K562 (cell line): ENCODE data around the gene SPON1. TPM values are rescaled to one million over a fixed set of nuclear protein-coding genes. Genes with fewer than 3 reads are reported as not detected.

Source experiments
- ATAC-seq: fragments of 200-7000 bp; cut with Tn5 transposase; 3 replicates; pipeline ENCODE4 v1.9.1; 2020; ENCODE audit warnings: moderate library complexity
- BruUV-seq: library from RNA; stranded (reverse); fragments of 400-500 nt; replicated peaks from 2 replicates; lab custom pipeline; 2021; lab: Mats Ljungman, UMichigan
- CTCF ChIA-PET: fragments of 300-600 bp; formaldehyde crosslinking; extraction: SDS; loops from one replicate; lab custom pipeline; 2021; ENCODE audit warnings: low intra/inter-chr PET ratio; lab: Yijun Ruan, JAX
- POLR2A ChIA-PET: fragments of 300-600, 350-650 bp; sonication (Branson Sonifier 250); formaldehyde crosslinking; extraction: SDS; loops from one replicate; lab custom pipeline; 2021; ENCODE audit warnings: antibody characterized with exemption, inconsistent platforms; lab: Yijun Ruan, JAX
- DNase-seq, 4 experiments: peaks; one replicate each; pipeline versions ENCODE4 v3.0.0 to v3.0.0-alpha.2; 2011 to 2018; ENCODE audit warnings: low spot score in 3 of 4, mixed read lengths in 3 of 4; ENCODE audit errors: extremely low read depth in 1 of 4
- FAIRE-seq: peaks from 2 replicates; lab custom pipeline; 2011; peaks lifted over from hg19 to GRCh38; lab: Jason Lieb, UNC
- H2AFZ ChIP-seq: 2 replicates; pipeline ENCODE4 v1.6.0; 2011; ENCODE audit warnings: low read depth, low read length, control low read depth, inconsistent platforms
- H3K27ac ChIP-seq: fragments of 200-600 bp; 3 replicates; pipeline ENCODE4 v1.8.0; 2011; ENCODE audit warnings: low read depth, mild to moderate bottlenecking, control low read depth, inconsistent platforms, low read length, moderate library complexity, mixed read lengths; ENCODE audit errors: extremely low read depth
- H3K27me3 ChIP-seq, 2 experiments: fragments of 300-600 bp in 1 of 2; 2 replicates in 1 of 2; 3 replicates in 1 of 2; pipeline versions ENCODE4 v1.6.0 to v1.8.0; 2011; ENCODE audit warnings: inconsistent platforms in 2 of 2, low read length in 2 of 2, mild to moderate bottlenecking in 1 of 2, mixed read lengths in 1 of 2, moderate library complexity in 1 of 2; ENCODE audit not compliant: control insufficient read depth in 2 of 2, insufficient read depth in 2 of 2
- H3K36me3 ChIP-seq: fragments of 300-600 bp; 3 replicates; pipeline ENCODE4 v1.8.0; 2011; ENCODE audit warnings: mild to moderate bottlenecking, low read length, inconsistent platforms; ENCODE audit not compliant: control insufficient read depth, insufficient read depth
- H3K4me1 ChIP-seq, 2 experiments: fragments of 200-600 bp in 1 of 2; replicated peaks in 1 of 2; 2 replicates in 1 of 2; 3 replicates in 1 of 2; pipeline versions ENCODE4 v1.5.1 to v1.8.0; 2011; ENCODE audit warnings: inconsistent platforms in 2 of 2, low read length in 2 of 2, mild to moderate bottlenecking in 1 of 2, mixed read lengths in 1 of 2, moderate library complexity in 1 of 2; ENCODE audit not compliant: control insufficient read depth in 2 of 2, insufficient read depth in 2 of 2
- H3K4me2 ChIP-seq: 2 replicates; pipeline ENCODE4 v1.6.1; 2011; ENCODE audit warnings: low read length, control low read depth, inconsistent platforms, mixed read lengths; ENCODE audit not compliant: insufficient read depth
- H3K4me3 ChIP-seq: fragments of 200-600 bp; sonication (generic), shearing (Covaris generic); 2 replicates; pipeline ENCODE4 v1.5.1; 2016; ENCODE audit warnings: control low read depth, inconsistent platforms
- H3K79me2 ChIP-seq: fragments of 200-600 bp; 3 replicates; pipeline ENCODE4 v1.8.0; 2011; ENCODE audit warnings: low read length, inconsistent platforms; ENCODE audit not compliant: control insufficient read depth, insufficient read depth
- H3K9ac ChIP-seq, 2 experiments: 2 replicates each; pipeline versions ENCODE4 v1.6.0 to v1.6.1; 2011; ENCODE audit warnings: low read depth in 2 of 2, low read length in 2 of 2, control low read depth in 1 of 2, inconsistent platforms in 1 of 2, mild to moderate bottlenecking in 1 of 2, mixed read lengths in 1 of 2; ENCODE audit not compliant: insufficient read depth in 1 of 2
- H3K9me1 ChIP-seq: one replicate; pipeline ENCODE4 v1.6.0; 2011; ENCODE audit warnings: inconsistent platforms, mild to moderate bottlenecking, low read length, moderate library complexity; ENCODE audit not compliant: control insufficient read depth, insufficient read depth
- H3K9me3 ChIP-seq: replicated peaks from 2 replicates; pipeline ENCODE4 v1.5.1; 2011; ENCODE audit warnings: low read depth, low read length, inconsistent platforms; ENCODE audit not compliant: control insufficient read depth, insufficient read depth
- H4K20me1 ChIP-seq: replicated peaks from 2 replicates; pipeline ENCODE4 v1.6.1; 2011; ENCODE audit warnings: low read length, inconsistent platforms, mixed read lengths; ENCODE audit not compliant: control insufficient read depth, insufficient read depth
- AFF1 ChIP-seq, 2 experiments: fragments of 450-650 bp; IDR thresholded peaks; 2 replicates each; pipeline ENCODE4 v1.6.1; 2018; ENCODE audit warnings: mild to moderate bottlenecking in 2 of 2, low read depth in 1 of 2; ENCODE audit not compliant: partially characterized antibody in 2 of 2
- DEAF1 ChIP-seq: fragments of 450-650 bp; formaldehyde crosslinking; IDR thresholded peaks from 2 replicates; pipeline ENCODE4 v1.4.0; 2020; ENCODE audit warnings: mild to moderate bottlenecking, moderate library complexity
- ETV5 ChIP-seq: sonication (generic); formaldehyde crosslinking; IDR thresholded peaks from 2 replicates; pipeline ENCODE4 v1.4.0; 2020; ENCODE audit warnings: low read depth, mild to moderate bottlenecking, missing genetic modification reagents
- HDAC2 ChIP-seq: fragments of 450-650 bp; IDR thresholded peaks from 2 replicates; pipeline ENCODE4 v1.6.1; 2016; ENCODE audit warnings: mild to moderate bottlenecking
- HDAC3 ChIP-seq: fragments of 450-650 bp; IDR thresholded peaks from 2 replicates; pipeline ENCODE4 v1.6.1; 2018; ENCODE audit warnings: borderline replicate concordance, mild to moderate bottlenecking, moderate library complexity; ENCODE audit not compliant: partially characterized antibody
- MED1 ChIP-seq: sonication (generic); formaldehyde crosslinking; IDR thresholded peaks from 2 replicates; pipeline ENCODE4 v1.8.1; 2023; ENCODE audit warnings: missing genetic modification reagents, borderline replicate concordance
- MLLT1 ChIP-seq, 2 experiments: fragments of 450-650 bp; IDR thresholded peaks; 2 replicates each; pipeline ENCODE4 v1.6.1; 2016
- SIN3A ChIP-seq, 2 experiments: fragments of 150-350 bp in 1 of 2; IDR thresholded peaks; 2 replicates each; pipeline ENCODE4 v1.6.1; 2011 to 2016; ENCODE audit warnings: borderline replicate concordance in 2 of 2, low read depth in 2 of 2, low read length in 2 of 2, mild to moderate bottlenecking in 2 of 2, moderate library complexity in 2 of 2; ENCODE audit not compliant: control insufficient read depth in 1 of 2
- USF1 ChIP-seq: sonication (generic); formaldehyde crosslinking; IDR thresholded peaks from 2 replicates; pipeline ENCODE4 v1.9.0; 2022; ENCODE audit warnings: mild to moderate bottlenecking, missing genetic modification reagents
- XRCC3 ChIP-seq: fragments of 450-650 bp; IDR thresholded peaks from 2 replicates; pipeline ENCODE4 v1.6.1; 2017; ENCODE audit warnings: mild to moderate bottlenecking, moderate library complexity
- XRCC4 ChIP-seq: IDR thresholded peaks from one replicate; pipeline ENCODE4 v1.6.1; 2011; ENCODE audit not compliant: insufficient read depth, insufficient read length; ENCODE audit errors: extremely low read depth
- ZBTB17 ChIP-seq: fragments of 450-650 bp; formaldehyde crosslinking; IDR thresholded peaks from 2 replicates; pipeline ENCODE4 v1.4.0; 2020; ENCODE audit warnings: mild to moderate bottlenecking
- ZKSCAN3 ChIP-seq: fragments of 250-450 bp; sonication (Bioruptor Pico); IDR thresholded peaks from 2 replicates; pipeline ENCODE4 v1.4.0; 2020
- ZNF133 ChIP-seq: fragments of 250-450 bp; sonication (Bioruptor Pico); IDR thresholded peaks from 2 replicates; pipeline ENCODE4 v1.4.0; 2020; ENCODE audit warnings: mild to moderate bottlenecking
- WGBS: fragments of 100-300 bp; shearing (Covaris generic); methylation state at CpG from one replicate; pipeline ENCODE4 v1.1.6; 2016; ENCODE audit warnings: low coverage, mixed read lengths; ENCODE audit not compliant: insufficient coverage; ENCODE audit errors: missing lambda C conversion rate; 5-methylcytosine and 5-hydroxymethylcytosine counted together
- in situ Hi-C: fragments of 300-500 bp; cut with MboI; formaldehyde crosslinking; loops from 4 replicates; pipeline ENCODE4 v1.15.0; 2018; ENCODE audit warnings: inconsistent platforms, mixed read lengths
- intact Hi-C: fragments of 100-400 bp; cut with micrococcal nuclease; formaldehyde crosslinking; loops from 2 replicates; pipeline ENCODE4 v1.14.2; 2022
- polyA plus RNA-seq, 8 experiments: library from polyadenylated mRNA; depleted of rRNA in 4 of 8; stranded (reverse) in 5 of 8; unstranded in 3 of 8; fragments of >200 nt; fragmentation: Nextera tagmentation in 2 of 8; fragmentation: Illumina TruSeq in 1 of 8; extraction: Ambion mirVana in 2 of 8; extraction: Trizol in 1 of 8; gene quantifications; 2 replicates each; pipeline versions ENCODE4 v1.2.1 to v1.2.3, GENCODE V29; 2011 to 2014; ENCODE audit warnings: inconsistent platforms in 1 of 8, missing spikeins in 1 of 8
- total RNA-seq, 7 experiments: library from RNA; depleted of rRNA in 6 of 7; stranded (reverse); fragments of >200 nt in 6 of 7; fragmentation: Illumina TruSeq in 2 of 7; extraction: Trizol in 2 of 7; gene quantifications; 2 replicates each; pipeline versions ENCODE4 v1.2.1 to v1.2.3, GENCODE V29; 2011 to 2021; ENCODE audit warnings: low replicate concordance in 1 of 7

SPON1 gene
- total and polyA plus RNA-seq, 9 of the 15 experiments (the other 6 are each of a cell fraction or from before 2014, with no cell fraction given): 0.04 to 0.06 TPM; not detected in 7

- TF ChIP-seq USF1: no peak
- no peak for TF ChIP-seq AFF1 (IDR thresholded peaks at IDR 0.05; ENCODE audit: low read depth in 1 of 2, partially characterized antibody in 2 of 2)
- no peak for TF ChIP-seq MED1 (CRISPR knock-in tag)
Observed at GRCh38 chr11:13917904-13918303, 44.6 kb upstream of the SPON1 start (continued).

- intact Hi-C loops: no loop called here
- H3K9ac ChIP-seq: no peak overlapping the region
- DNase-seq (no peak), ATAC-seq (no peak), FAIRE-seq (no peak)
- H3K4me2 ChIP-seq: no peak overlapping the region
- in situ Hi-C loops: no loop called here
- H3K27ac ChIP-seq: no peak overlapping the region
- no peaks in the 10 kb centered on the region for H4K20me1 ChIP-seq
- H3K9me1 ChIP-seq: no peaks in the 10 kb centered on the region
- no peak overlapping the region for H3K4me3 ChIP-seq
- no peaks in the 10 kb centered on the region for H3K27me3 ChIP-seq
- no peaks in the 10 kb centered on the region for H3K9me3 ChIP-seq
- WGBS: 16% methylated on average over 3 of the region's 3 CpGs
- ChIA-PET POLR2A (no interaction called here), CTCF (no interaction called here)
- no TSS peak for BruUV-seq
- no peaks in the 10 kb centered on the region for H3K36me3 ChIP-seq
- peaks cover 0 to 13% of the 10 kb centered on the region in 2 experiments; a peak in 3 of 5 replicates for H3K4me1 ChIP-seq
- H3K79me2 ChIP-seq: no peaks in the 10 kb centered on the region
- H2AFZ ChIP-seq: no peak overlapping the region
- TF ChIP-seq XRCC4 (no peak), SIN3A (IDR thresholded peaks at IDR 0.05; ENCODE audit: borderline replicate concordance in 2 of 2, control insufficient read depth in 1 of 2, low read depth in 2 of 2, low read length in 2 of 2) (no peak), ETV5 (CRISPR knock-in tag) (no peak), ZNF133 (no peak), HDAC3 (no peak), MLLT1 (IDR thresholded peaks at IDR 0.05) (no peak), ZKSCAN3 (CRISPR knock-in tag) (no peak), HDAC2 (no peak), XRCC3 (no peak), DEAF1 (CRISPR knock-in tag) (no peak), ZBTB17 (CRISPR knock-in tag) (no peak)
Observed at GRCh38 chr11:13920756-13921155, 41.8 kb upstream of the SPON1 start.
